ENCODE results near the gene CHST8.
"Not testable (repeated sequence)": the region's sequence is repeated elsewhere in the genome, so short reads cannot be mapped to it uniquely, and the experiment has no call there.

CHST8 gene

GRCh38 chr19:33691030-33691427 is 69.3 kb downstream of the CHST8 start:
- no peak for DNase-seq (ENCODE audit: low spot score)

DNA sequence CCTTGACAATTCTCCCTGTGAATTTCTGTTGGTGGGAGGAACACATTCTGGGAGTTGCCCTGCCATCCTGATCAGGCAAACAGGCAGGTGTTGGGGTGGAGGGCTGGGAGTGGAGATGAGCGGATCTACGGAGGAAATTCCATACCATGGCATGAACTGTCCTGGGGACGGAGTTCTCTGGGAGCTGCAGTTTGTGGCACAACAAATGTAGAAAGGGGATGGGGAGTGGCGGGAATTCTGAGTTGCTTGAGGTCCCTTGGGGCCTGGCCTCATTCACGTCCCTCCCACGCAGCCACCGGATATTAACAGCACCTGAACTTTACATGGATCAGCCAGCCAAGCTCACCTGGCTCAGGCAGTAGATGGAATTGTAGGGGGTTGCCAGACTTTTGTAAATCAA is 70.0 kb downstream of the CHST8 start:
- DNase-seq (ENCODE audit: low spot score) = no peak

DNA sequence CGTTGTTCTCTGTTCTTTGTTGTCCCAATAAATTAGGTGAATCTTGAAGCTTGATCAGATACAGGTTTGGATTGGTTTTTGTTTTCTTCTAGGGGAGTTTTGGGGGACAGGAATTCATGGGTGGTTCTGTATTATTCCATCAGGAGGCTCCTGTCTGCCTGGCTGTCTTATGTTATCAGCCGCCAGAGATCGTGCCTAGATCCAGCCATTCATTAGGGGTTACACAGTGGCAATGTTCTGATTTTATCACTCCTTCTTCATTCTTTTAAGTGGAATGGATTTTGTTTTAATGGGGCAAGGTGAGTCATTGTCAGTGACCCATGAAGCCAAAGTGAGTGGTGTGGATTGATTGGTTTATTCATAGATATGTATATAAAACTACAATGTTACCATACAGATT is 71.9 kb downstream of the CHST8 start:
- no peak for DNase-seq (ENCODE audit: low spot score)

GRCh38 chr19:33695547-33695946 is 73.8 kb downstream of the CHST8 start:
- DNase-seq (ENCODE audit: low spot score) = not testable (repeated sequence)

DNA sequence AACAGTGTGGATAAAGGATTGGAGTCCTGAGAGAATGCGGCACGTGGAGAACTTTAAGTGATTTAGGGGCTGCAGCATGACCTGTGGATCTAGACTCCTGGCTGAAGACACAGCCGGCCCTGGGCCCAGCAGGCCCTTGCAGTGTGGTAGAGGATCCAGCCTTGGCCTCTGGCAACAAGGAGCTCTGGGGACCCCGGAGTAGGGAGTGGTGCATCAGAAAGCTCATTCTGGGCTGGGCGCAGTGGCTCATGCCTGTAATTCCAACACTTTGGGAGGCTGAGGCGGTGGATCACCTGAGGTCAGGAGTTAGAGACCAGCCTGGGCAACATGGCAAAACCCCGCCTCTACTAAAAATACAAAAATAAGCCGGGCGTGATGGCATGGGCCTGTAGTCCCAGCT is 76.0 kb downstream of the CHST8 start:
- DNase-seq (ENCODE audit: low spot score) = no peak

DNA sequence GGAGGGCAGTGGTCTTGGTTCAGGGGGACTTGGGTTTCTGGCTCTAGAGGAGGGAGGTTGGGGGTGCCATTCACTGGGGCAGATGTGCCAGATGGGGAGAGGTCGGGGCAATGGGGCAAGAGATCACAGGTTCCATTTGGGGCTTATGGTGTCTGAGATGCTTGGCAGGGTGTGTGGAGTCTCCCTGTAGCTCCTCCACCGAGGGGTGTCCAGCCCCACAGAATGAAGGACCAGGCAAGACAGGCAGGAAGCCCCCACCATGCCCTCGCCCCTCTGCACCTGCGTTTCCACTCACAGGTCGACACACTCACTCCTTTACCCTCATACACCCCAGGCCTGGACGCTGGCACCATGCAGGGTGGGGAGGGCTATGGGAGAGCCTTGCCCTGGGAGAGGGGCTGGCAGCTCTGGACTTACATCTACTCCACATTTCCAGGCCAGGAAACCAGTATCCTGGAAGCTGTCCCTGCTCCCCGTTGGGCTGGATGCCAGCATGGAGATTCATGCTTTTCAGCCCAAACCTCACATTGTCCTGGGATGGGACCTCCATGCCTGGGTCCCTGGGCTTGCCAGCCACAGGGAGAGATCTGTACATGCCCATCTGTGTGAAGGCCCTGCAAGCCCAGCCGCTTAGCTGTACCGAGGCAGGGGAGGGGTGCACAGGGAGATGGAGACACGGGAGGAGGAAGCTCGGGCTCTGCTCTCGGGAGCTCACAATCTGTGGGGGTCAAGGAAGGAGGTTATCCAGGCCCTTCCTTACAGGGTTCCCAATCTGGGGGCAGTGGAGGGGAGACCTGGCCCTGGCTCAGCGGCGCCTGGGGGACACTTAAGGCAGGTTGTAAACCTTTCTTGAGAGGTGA is 77.1 kb downstream of the CHST8 start:
- no peak for DNase-seq (ENCODE audit: low spot score)

GRCh38 chr19:33699754-33700407 is 78.1 kb downstream of the CHST8 start:
- no peak for DNase-seq (ENCODE audit: low spot score)

- DNase-seq (ENCODE audit: low spot score) = no peak
These were observed 78.8 kb downstream of the CHST8 start for GRCh38 chr19:33700408-33701013.

- no peak for DNase-seq (ENCODE audit: low spot score)
These were observed 79.8 kb downstream of the CHST8 start for GRCh38 chr19:33701565-33701964.

DNA sequence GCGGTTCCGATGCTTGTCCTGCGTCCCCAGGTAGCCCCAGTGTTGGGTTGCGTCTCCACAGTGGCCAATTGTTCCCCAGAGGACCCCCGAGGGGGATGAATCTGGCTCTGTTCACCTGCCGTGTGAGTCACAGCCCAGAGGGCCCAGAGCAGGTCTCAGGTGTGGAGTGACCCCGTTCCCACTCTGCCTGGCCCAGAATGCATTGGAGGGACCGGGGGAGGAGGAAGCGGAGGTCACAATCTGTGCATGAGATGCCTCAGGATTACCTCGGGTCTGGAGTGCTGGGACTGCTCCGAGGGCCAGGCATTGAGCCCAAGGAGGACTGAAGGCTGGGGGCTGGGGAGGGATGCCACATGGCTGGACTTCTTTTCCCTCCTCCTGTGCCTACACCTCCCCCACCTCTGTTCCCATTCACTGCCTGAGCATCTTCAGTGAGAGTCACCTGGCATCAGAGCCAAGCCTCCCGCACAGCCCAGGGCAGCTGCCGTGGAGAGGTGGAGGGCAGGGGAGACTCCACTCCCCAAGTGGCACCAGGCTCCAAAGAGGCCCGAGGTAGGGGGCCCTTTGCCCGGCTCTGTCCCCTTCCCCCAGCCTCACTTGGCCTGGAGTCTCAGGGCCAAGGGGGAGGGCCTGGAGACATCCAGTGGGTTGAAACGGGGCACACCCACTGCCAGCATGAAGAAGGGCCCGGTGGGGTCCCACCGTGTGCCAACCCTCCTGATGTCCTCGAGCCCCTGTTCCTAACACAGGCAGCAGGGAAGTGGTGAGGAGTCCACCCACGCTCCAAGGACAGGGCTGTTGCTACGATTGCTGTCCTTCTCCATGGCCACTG is 81.1 kb downstream of the CHST8 start:
- DNase-seq (ENCODE audit: low spot score) = no peak

DNA sequence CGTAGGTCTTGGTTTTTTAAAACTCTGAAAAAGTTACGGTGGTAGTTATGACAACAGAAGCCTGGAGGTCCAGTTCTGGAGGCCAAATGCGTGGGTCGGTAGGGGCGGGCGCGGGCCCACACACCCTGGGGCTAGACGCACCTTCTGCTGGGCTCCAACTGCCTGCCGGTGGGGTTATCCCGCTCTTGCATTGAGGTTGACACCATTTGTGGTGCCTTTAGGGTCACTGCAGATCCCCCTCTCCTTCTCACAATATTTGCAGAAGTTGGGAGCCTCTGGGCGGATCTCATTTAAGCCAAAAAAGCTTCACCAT is 81.6 kb downstream of the CHST8 start:
- no peak for DNase-seq (ENCODE audit: low spot score)

DNA sequence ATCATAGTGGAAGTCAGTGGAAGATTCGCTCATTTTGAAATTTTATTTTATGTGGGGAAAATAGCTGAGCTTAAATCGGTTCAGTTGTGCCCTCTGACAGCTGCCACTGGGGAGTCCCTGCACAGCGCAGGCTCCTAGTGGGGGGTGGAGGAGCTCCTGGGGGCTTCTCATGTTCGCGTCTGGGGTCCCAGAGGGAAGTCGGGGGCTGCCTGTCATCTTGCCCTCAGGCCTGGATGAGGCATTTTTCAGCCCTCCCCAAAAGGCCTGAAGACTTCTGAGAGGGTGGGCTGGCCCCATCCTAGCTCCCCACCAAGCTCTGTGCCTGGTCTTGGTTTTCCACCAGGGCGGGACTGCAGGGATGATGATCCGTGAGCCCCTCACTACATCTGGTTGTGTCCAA is 82.1 kb downstream of the CHST8 start:
- DNase-seq (ENCODE audit: low spot score) = no peak

DNA sequence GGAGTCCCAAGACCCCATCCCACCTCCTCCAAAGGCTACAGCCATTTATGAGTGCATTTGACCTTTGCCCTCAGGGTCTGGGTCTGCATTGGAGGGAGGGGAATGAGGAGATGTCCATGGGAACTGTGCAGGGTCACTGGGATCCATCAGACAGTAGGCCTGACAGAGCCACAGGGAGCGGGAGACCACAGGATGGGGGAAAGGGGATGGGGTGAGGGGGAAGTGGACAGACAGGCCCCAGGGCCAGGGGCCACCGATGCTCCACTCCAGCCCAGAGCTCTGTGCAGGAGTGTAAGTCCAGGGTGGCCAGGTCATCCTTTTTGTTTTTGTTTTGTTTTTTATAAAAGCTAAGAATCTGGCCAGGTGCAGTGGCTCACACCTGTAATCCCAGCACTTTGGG is 82.5 kb downstream of the CHST8 start:
- no peak for DNase-seq (ENCODE audit: low spot score)

DNA sequence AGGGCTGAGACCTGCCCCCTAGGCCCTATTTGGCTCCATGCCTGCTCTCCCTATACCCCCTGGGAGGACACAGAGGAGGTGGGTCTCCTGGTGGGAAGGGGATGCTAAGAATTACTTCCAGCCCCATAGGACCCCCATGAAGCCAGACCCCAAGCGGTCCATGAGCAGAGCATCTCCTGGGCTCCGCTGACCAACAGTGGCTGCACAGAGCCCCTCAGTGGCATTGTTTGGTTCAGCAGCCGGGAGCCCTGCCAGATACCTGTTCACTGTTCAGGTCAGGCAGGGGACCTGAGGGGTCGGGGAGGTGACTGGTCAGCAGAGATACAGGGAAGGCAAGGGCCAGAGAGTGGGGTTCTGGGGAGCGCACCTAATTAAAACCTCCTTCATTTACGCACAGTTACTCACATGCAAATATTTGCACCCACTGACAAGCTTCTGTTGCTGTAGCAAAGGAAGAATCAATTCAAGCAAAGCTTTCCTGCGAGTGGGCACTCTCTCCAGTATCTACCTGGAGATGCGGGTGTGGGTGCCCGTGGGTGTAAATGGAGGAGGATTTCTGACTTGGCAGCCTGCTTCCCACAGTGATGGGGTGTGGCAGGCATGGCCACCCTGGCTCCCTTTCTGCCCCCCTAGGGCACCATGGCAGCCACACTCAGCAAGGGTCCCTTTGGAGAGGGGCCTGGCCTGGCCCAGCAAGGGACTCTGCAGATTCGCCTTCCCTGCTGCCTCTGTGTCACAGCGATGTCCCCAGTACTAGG is 83.5 kb downstream of the CHST8 start:
- no peak for DNase-seq (ENCODE audit: low spot score)

- DNase-seq (ENCODE audit: low spot score) = no peak
These were observed 84.1 kb downstream of the CHST8 start for GRCh38 chr19:33705860-33706259.

GRCh38 chr19:33706631-33707030 is 84.9 kb downstream of the CHST8 start:
- DNase-seq (ENCODE audit: low spot score) = no peak

DNA sequence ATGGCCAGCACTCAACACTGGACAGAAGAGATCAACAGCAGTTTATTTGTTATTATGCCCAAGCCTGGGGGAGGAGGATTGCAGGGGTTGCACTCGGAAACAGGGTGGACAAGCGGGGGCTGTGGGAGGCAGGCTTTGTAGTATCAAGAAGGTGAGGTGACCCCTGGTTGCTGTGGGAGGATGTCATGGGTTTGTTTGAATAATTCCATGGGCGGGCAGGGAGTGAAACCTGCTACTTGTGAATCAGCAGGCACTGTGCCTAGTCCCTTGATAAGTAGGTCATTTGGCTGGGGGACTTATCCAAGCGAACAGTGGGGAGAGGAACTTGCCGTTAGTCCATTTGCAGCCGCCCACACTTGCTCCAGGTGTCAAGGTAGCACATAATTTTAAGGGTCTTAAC is 90.5 kb downstream of the CHST8 start:
- DNase-seq (ENCODE audit: low spot score) = no peak

- no peak for DNase-seq (ENCODE audit: low spot score)
These were observed 91.4 kb downstream of the CHST8 start for GRCh38 chr19:33713194-33713593.

DNA sequence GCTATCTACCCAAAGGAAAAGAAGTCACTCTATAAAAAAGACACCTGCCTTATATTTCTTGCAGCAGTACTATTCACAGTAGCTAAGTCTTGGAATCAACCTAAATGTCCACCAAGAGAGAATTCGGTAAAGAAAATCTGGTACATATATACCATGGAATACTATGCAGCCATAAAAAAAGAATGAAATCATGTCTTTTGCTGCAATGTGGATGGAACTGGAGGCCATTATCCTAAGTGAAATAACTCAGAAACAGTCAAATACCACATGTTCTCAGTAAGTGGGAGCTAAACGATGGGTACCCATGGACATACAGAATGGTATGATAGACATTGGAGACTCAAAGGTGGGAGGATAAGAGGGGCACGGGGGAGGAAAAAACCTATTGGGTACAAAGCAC is 92.4 kb downstream of the CHST8 start:
- no peak for DNase-seq (ENCODE audit: low spot score)

DNA sequence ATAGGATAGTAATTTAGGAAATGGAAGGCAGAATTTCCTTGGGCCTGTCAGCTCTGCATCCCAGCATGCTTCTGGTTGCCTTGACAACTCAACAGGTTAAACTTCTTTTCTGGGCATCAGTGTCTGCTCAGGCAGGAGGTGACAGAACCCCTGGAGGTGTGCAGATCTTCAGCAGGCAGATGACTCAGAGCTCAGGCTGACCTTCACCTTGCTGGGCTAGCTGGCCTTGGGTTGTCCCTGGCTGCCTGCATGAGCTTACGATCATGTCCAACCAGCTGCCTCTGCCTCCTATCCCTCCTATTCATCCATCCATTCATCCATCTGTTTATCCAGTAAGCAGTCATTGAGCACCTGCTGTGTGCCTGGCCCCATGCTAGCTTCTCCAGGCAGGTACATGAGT is 93.7 kb downstream of the CHST8 start:
- no peak for DNase-seq (ENCODE audit: low spot score)

- DNase-seq (ENCODE audit: low spot score) = no peak
These were observed 96.1 kb downstream of the CHST8 start for GRCh38 chr19:33717878-33718277.
